Gastrocnemius medialis (tissue), 4 donors: ENCODE data around the gene C4orf50.

ENCODE experiments used
- POLR2A ChIP-seq, 2 donors: fragments of 450-650 bp; IDR thresholded peaks; one replicate each; pipeline ENCODE4 v1.6.1; 2017; ENCODE audit warnings: antibody characterized with exemption in 2 of 2, mild to moderate bottlenecking in 2 of 2, moderate library complexity in 2 of 2
- TF ChIP-seq, protein P1 (sequence below), 5 experiments: fragments of 450-650 bp in 3 of 5; fragments of 200-600 bp in 2 of 5; sonication (generic) in 2 of 5; IDR thresholded peaks in 4 of 5; conservative IDR thresholded peaks in 1 of 5; 1 replicate in 4 of 5; 2 replicates in 1 of 5; pipeline ENCODE4 v1.5.1; 2016 to 2019; ENCODE audit warnings: antibody characterized with exemption in 5 of 5, mild to moderate bottlenecking in 3 of 5, moderate library complexity in 3 of 5

- TF ChIP-seq, protein P1, sequence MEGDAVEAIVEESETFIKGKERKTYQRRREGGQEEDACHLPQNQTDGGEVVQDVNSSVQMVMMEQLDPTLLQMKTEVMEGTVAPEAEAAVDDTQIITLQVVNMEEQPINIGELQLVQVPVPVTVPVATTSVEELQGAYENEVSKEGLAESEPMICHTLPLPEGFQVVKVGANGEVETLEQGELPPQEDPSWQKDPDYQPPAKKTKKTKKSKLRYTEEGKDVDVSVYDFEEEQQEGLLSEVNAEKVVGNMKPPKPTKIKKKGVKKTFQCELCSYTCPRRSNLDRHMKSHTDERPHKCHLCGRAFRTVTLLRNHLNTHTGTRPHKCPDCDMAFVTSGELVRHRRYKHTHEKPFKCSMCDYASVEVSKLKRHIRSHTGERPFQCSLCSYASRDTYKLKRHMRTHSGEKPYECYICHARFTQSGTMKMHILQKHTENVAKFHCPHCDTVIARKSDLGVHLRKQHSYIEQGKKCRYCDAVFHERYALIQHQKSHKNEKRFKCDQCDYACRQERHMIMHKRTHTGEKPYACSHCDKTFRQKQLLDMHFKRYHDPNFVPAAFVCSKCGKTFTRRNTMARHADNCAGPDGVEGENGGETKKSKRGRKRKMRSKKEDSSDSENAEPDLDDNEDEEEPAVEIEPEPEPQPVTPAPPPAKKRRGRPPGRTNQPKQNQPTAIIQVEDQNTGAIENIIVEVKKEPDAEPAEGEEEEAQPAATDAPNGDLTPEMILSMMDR (IDR thresholded peaks at IDR 0.05 in 4 of 5, conservative IDR thresholded peaks at IDR 0.05 in 1 of 5) = no peak
- no peak for TF ChIP-seq POLR2A (IDR thresholded peaks at IDR 0.05)
These were observed 25.9 kb downstream of the C4orf50 start for GRCh38 chr4:5992171-5992827.
